Fibroblast of lung (primary cell): ENCODE data around the gene CAMKMT.

Source experiments
- CTCF ChIP-seq, 2 donors: IDR thresholded peaks in 1 of 2; conservative IDR thresholded peaks in 1 of 2; 1 replicate in 1 of 2; 2 replicates in 1 of 2; pipeline ENCODE4 v1.5.1; 2011 to 2012; ENCODE audit warnings: low read length in 2 of 2, control low read depth in 1 of 2, inconsistent platforms in 1 of 2, low read depth in 1 of 2, mild to moderate bottlenecking in 1 of 2
- EZH2 ChIP-seq: IDR thresholded peaks from 2 replicates; pipeline ENCODE4 v1.5.1; 2012; ENCODE audit warnings: low read length, control low read depth, mild to moderate bottlenecking; ENCODE audit errors: missing control alignments

- TF ChIP-seq CTCF (conservative IDR thresholded peaks at IDR 0.05 in 1 of 2, IDR thresholded peaks at IDR 0.05 in 1 of 2; ENCODE audit: low read depth in 1 of 2, low read length in 2 of 2) (no peak), EZH2 (no peak)
Measured at GRCh38 chr2:44456946-44457345, 95.2 kb downstream of the CAMKMT start.
